Epithelial cell of esophagus (primary cell): ENCODE measurements around the gene IGF2.

ENCODE experiments used
- DNase-seq: peaks from one replicate; pipeline ENCODE4 v3.0.0; 2010; ENCODE audit warnings: low read depth
- H3K4me3 ChIP-seq: 2 replicates; pipeline ENCODE4 v1.5.1; 2011; ENCODE audit warnings: mild to moderate bottlenecking, low read length, control low read depth
- CTCF ChIP-seq: IDR thresholded peaks from 2 replicates; pipeline ENCODE4 v1.5.1; 2011; ENCODE audit warnings: low read depth, mild to moderate bottlenecking, low read length, control low read depth, inconsistent platforms; ENCODE audit not compliant: insufficient read depth; ENCODE audit errors: missing control alignments

IGF2 gene

GRCh38 chr11:2085251-2086066 is 53.7 kb downstream of the IGF2 start:
- no peak for TF ChIP-seq CTCF

GRCh38 chr11:2084721-2085120 is 54.5 kb downstream of the IGF2 start:
- DNase-seq, result no peak
- no peak overlapping the region for H3K4me3 ChIP-seq
- TF ChIP-seq CTCF, result no peak

More at GRCh38 chr11:2085251-2086066, 53.7 kb downstream of the IGF2 start:
- H3K4me3 ChIP-seq, result no peak overlapping the region
- DNase-seq, result no peak
